IPS-20b (cell line): ENCODE measurements around the gene GAGE10.

ENCODE experiments used
- H3K27ac ChIP-seq: one replicate; pipeline ENCODE4 v1.5.1; 2013; ENCODE audit warnings: low read length
- H3K27me3 ChIP-seq: 2 replicates; pipeline ENCODE4 v1.6.1; 2013; ENCODE audit warnings: mild to moderate bottlenecking, low read length, inconsistent platforms; ENCODE audit not compliant: insufficient read depth
- H3K36me3 ChIP-seq: 2 replicates; pipeline ENCODE4 v1.6.1; 2013; ENCODE audit warnings: low read depth, mild to moderate bottlenecking, inconsistent platforms, low read length, moderate library complexity; ENCODE audit not compliant: insufficient read depth
- H3K4me1 ChIP-seq: 2 replicates; pipeline ENCODE4 v1.6.1; 2013; ENCODE audit warnings: mild to moderate bottlenecking, control low read depth, inconsistent platforms, low read length, moderate library complexity; ENCODE audit not compliant: insufficient read depth
- H3K4me3 ChIP-seq: 2 replicates; pipeline ENCODE4 v1.5.1; 2013; ENCODE audit warnings: mild to moderate bottlenecking, low read length, inconsistent platforms
- H3K9ac ChIP-seq: 2 replicates; pipeline ENCODE4 v1.6.1; 2013; ENCODE audit warnings: low read depth, mild to moderate bottlenecking, inconsistent platforms, low read length, moderate library complexity
- H3K9me3 ChIP-seq: 2 replicates; pipeline ENCODE4 v1.6.1; 2013; ENCODE audit warnings: mild to moderate bottlenecking, low read depth, low read length, inconsistent platforms; ENCODE audit not compliant: insufficient read depth

The GAGE10 gene

GRCh38 chrX:49266523-49267445 lies 36.7 kb upstream of the GAGE10 start:
- no peaks in the 10 kb centered on the region; the same call in 1 of the 2 replicates for H3K4me1 ChIP-seq
- H3K27ac ChIP-seq, result no peak overlapping the region
- H3K36me3 ChIP-seq, result peaks cover 4% of the 10 kb centered on the region; the same call in 1 of the 2 replicates
- no peak overlapping the region for H3K4me3 ChIP-seq
- no peaks in the 10 kb centered on the region for H3K9me3 ChIP-seq
- no peaks in the 10 kb centered on the region for H3K27me3 ChIP-seq
- no peak overlapping the region for H3K9ac ChIP-seq

- Histone ChIP-seq H3K9ac (peak overlapping the region; percentile 82; the same call in 1 of the 2 replicates), H3K27me3 (no peaks in the 10 kb centered on the region), H3K4me1 (no peaks in the 10 kb centered on the region; the same call in 1 of the 2 replicates), H3K27ac (peak overlapping the region; percentile 85), H3K4me3 (peak overlapping the region; percentile 74), H3K9me3 (no peaks in the 10 kb centered on the region), H3K36me3 (peaks cover 18% of the 10 kb centered on the region; the same call in 1 of the 2 replicates)
Measured at GRCh38 chrX:49268702-49269009, 34.8 kb upstream of the GAGE10 start.

- peaks cover 20% of the 10 kb centered on the region; the same call in 1 of the 2 replicates for H3K36me3 ChIP-seq
- no peaks in the 10 kb centered on the region for H3K9me3 ChIP-seq
- peak overlapping the region; percentile 74 for H3K4me3 ChIP-seq
- H3K9ac ChIP-seq, result peak overlapping the region; percentile 84; the same call in 1 of the 2 replicates
- H3K27ac ChIP-seq, result peak overlapping the region; percentile 85
- no peaks in the 10 kb centered on the region; the same call in 1 of the 2 replicates for H3K4me1 ChIP-seq
- H3K27me3 ChIP-seq, result no peaks in the 10 kb centered on the region
Measured at GRCh38 chrX:49269010-49269766, 34.3 kb upstream of the GAGE10 start.

- Histone ChIP-seq H3K27ac (peak within 1 kb of the TSS; percentile 85), H3K9me3 (no peaks in the 10 kb centered on the region)
Measured at GRCh38 chrX:49269767-49270248, 33.6 kb upstream of the GAGE10 start, which contains the start of gene PPP1R3F. Gene PPP1R3F, plus strand, starts transcription at chrX:49269793. Its CDS starts 77 bp downstream, at chrX:49269870.

GRCh38 chrX:49270249-49270921 lies 33.1 kb upstream of the GAGE10 start:
- no peak overlapping the region for H3K27ac ChIP-seq

More at GRCh38 chrX:49269767-49270248, 33.6 kb upstream of the GAGE10 start, which contains the start of gene PPP1R3F:
- Histone ChIP-seq H3K4me1 (no peaks in the 10 kb centered on the region; the same call in 1 of the 2 replicates), H3K27me3 (no peaks in the 10 kb centered on the region), H3K36me3 (peaks cover 20% of the 10 kb centered on the region; the same call in 1 of the 2 replicates), H3K4me3 (peak within 1 kb of the TSS; percentile 74), H3K9ac (peak within 1 kb of the TSS; percentile 84; the same call in 1 of the 2 replicates)

GRCh38 chrX:49271341-49271740 lies 32.1 kb upstream of the GAGE10 start:
- H3K9me3 ChIP-seq, result no peaks in the 10 kb centered on the region
- no peak overlapping the region for H3K27ac ChIP-seq
- no peaks in the 10 kb centered on the region; the same call in 1 of the 2 replicates for H3K4me1 ChIP-seq
- no peak overlapping the region; the same call in 1 of the 2 replicates for H3K9ac ChIP-seq
- H3K4me3 ChIP-seq, result peak overlapping the region; percentile 59
- peaks cover 20% of the 10 kb centered on the region; the same call in 1 of the 2 replicates for H3K36me3 ChIP-seq
- no peaks in the 10 kb centered on the region for H3K27me3 ChIP-seq

More at GRCh38 chrX:49270249-49270921, 33.1 kb upstream of the GAGE10 start:
- Histone ChIP-seq H3K4me1 (no peaks in the 10 kb centered on the region; the same call in 1 of the 2 replicates), H3K9ac (peak overlapping the region; percentile 84; the same call in 1 of the 2 replicates), H3K9me3 (no peaks in the 10 kb centered on the region), H3K36me3 (peaks cover 20% of the 10 kb centered on the region; the same call in 1 of the 2 replicates), H3K4me3 (peak overlapping the region; percentile 59; the same call in 1 of the 2 replicates), H3K27me3 (no peaks in the 10 kb centered on the region)

- no peaks in the 10 kb centered on the region; the same call in 1 of the 2 replicates for H3K4me1 ChIP-seq
- no peaks in the 10 kb centered on the region for H3K27me3 ChIP-seq
- H3K9ac ChIP-seq, result no peak overlapping the region
- H3K27ac ChIP-seq, result no peak overlapping the region
- peaks cover 20% of the 10 kb centered on the region; the same call in 1 of the 2 replicates for H3K36me3 ChIP-seq
- H3K4me3 ChIP-seq, result peak overlapping the region; percentile 35; the same call in 1 of the 2 replicates
- no peaks in the 10 kb centered on the region for H3K9me3 ChIP-seq
Measured at GRCh38 chrX:49272421-49272820, 31.0 kb upstream of the GAGE10 start.

- no peaks in the 10 kb centered on the region; the same call in 1 of the 2 replicates for H3K4me1 ChIP-seq
- no peak overlapping the region for H3K9ac ChIP-seq
- H3K4me3 ChIP-seq, result no peak overlapping the region
- H3K36me3 ChIP-seq, result peaks cover 20% of the 10 kb centered on the region; the same call in 1 of the 2 replicates
- H3K9me3 ChIP-seq, result no peaks in the 10 kb centered on the region
- H3K27ac ChIP-seq, result no peak overlapping the region
- H3K27me3 ChIP-seq, result no peaks in the 10 kb centered on the region
Measured at GRCh38 chrX:49273181-49273727, 30.2 kb upstream of the GAGE10 start.

GRCh38 chrX:49276207-49276606 lies 27.2 kb upstream of the GAGE10 start:
- H3K27me3 ChIP-seq, result no peaks in the 10 kb centered on the region
- no peak overlapping the region for H3K27ac ChIP-seq
- no peaks in the 10 kb centered on the region for H3K9me3 ChIP-seq
- H3K9ac ChIP-seq, result no peak overlapping the region
- H3K36me3 ChIP-seq, result 0 out of 2 replicates have a peak, but pooled peaks cover 16% of the 10 kb centered on the region
- H3K4me3 ChIP-seq, result no peak overlapping the region
- no peaks in the 10 kb centered on the region; the same call in 1 of the 2 replicates for H3K4me1 ChIP-seq

- no peak overlapping the region for H3K4me3 ChIP-seq
- no peaks in the 10 kb centered on the region for H3K27me3 ChIP-seq
- H3K9ac ChIP-seq, result no peak overlapping the region
- 0 out of 2 replicates have a peak, but pooled peaks cover 16% of the 10 kb centered on the region for H3K36me3 ChIP-seq
- no peaks in the 10 kb centered on the region for H3K9me3 ChIP-seq
- H3K4me1 ChIP-seq, result no peaks in the 10 kb centered on the region
- no peak overlapping the region for H3K27ac ChIP-seq
Measured at GRCh38 chrX:49276671-49277534, 26.5 kb upstream of the GAGE10 start.
